OCI-LY7 (cell line): ENCODE results near the gene HBM.

Source experiments
- EZH2phosphoT487 ChIP-seq: fragments of 200-600 bp; sonication (generic); IDR thresholded peaks from 2 replicates; pipeline ENCODE4 v1.6.1; 2018; ENCODE audit warnings: low read depth, borderline replicate concordance, mild to moderate bottlenecking, mixed run types, antibody characterized with exemption, low read length, moderate library complexity, mixed read lengths
- TF ChIP-seq, protein P1 (sequence below): fragments of 200-600 bp; sonication (generic); conservative IDR thresholded peaks from 2 replicates; pipeline ENCODE4 v1.5.1; 2014; ENCODE audit warnings: mild to moderate bottlenecking, antibody characterized with exemption, low read length, moderate library complexity, mixed read lengths

DNA sequence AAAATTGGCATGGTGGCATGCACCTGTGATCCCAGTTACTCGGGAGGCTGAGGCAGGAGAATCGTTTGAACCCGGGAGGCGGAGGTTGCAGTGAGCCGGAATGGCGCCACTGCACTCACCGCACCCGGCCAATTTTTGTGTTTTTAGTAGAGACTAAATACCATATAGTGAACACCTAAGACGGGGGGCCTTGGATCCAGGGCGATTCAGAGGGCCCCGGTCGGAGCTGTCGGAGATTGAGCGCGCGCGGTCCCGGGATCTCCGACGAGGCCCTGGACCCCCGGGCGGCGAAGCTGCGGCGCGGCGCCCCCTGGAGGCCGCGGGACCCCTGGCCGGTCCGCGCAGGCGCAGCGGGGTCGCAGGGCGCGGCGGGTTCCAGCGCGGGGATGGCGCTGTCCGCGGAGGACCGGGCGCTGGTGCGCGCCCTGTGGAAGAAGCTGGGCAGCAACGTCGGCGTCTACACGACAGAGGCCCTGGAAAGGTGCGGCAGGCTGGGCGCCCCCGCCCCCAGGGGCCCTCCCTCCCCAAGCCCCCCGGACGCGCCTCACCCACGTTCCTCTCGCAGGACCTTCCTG is 14.4 kb downstream of the HBM start, which contains the start of gene HBQ1:
- TF ChIP-seq, protein P1, sequence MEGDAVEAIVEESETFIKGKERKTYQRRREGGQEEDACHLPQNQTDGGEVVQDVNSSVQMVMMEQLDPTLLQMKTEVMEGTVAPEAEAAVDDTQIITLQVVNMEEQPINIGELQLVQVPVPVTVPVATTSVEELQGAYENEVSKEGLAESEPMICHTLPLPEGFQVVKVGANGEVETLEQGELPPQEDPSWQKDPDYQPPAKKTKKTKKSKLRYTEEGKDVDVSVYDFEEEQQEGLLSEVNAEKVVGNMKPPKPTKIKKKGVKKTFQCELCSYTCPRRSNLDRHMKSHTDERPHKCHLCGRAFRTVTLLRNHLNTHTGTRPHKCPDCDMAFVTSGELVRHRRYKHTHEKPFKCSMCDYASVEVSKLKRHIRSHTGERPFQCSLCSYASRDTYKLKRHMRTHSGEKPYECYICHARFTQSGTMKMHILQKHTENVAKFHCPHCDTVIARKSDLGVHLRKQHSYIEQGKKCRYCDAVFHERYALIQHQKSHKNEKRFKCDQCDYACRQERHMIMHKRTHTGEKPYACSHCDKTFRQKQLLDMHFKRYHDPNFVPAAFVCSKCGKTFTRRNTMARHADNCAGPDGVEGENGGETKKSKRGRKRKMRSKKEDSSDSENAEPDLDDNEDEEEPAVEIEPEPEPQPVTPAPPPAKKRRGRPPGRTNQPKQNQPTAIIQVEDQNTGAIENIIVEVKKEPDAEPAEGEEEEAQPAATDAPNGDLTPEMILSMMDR = no peak
- no peak for TF ChIP-seq EZH2phosphoT487
